ENCODE results near the gene RTN3. TPM values are rescaled to one million over a fixed set of nuclear protein-coding genes. Genes with fewer than 3 reads are reported as not detected.

RTN3 gene
- total and polyA plus RNA-seq, 2 donors (not counting 1 experiment from before 2014, with no cell fraction given) = 10.1 to 24.9 TPM

GRCh38 chr11:63694596-63694995, 13.3 kb downstream of the RTN3 start:
- no peaks in the 10 kb centered on the region for H3K9me3 ChIP-seq (ENCODE audit: control extremely low read depth in 1 of 3, control insufficient read depth in 2 of 3, insufficient read depth in 1 of 3, low read length in 2 of 3)
- H3K9ac ChIP-seq (ENCODE audit: low read length) = no peak overlapping the region
- H3K27me3 ChIP-seq (replicated peaks in 1 of 4; ENCODE audit: control extremely low read depth in 1 of 4, control insufficient read depth in 3 of 4, insufficient read depth in 4 of 4, low read length in 3 of 4) = no peaks in the 10 kb centered on the region
- no peak overlapping the region for H3K4me3 ChIP-seq (ENCODE audit: control extremely low read depth in 1 of 5, extremely low read depth in 1 of 5, insufficient read depth in 1 of 5, low read depth in 2 of 5, low read length in 4 of 5)
- no peaks in the 10 kb centered on the region for H4K20me1 ChIP-seq (ENCODE audit: control insufficient read depth, insufficient read depth, low read length, poor library complexity, severe bottlenecking)
- no peaks in the 10 kb centered on the region for H3K4me1 ChIP-seq (ENCODE audit: control insufficient read depth in 2 of 2, insufficient read depth in 2 of 2, low read length in 2 of 2)
- Mint-ChIP-seq H3K27ac (no peak overlapping the region), H3K9me3 (ENCODE audit: insufficient read depth) (no peaks in the 10 kb centered on the region), H3K4me1 (peaks cover 4% of the 10 kb centered on the region), H3K4me3 (no peak overlapping the region), H3K27me3 (no peaks in the 10 kb centered on the region)
- no peak for ATAC-seq (ENCODE audit: low read depth)
- ChIA-PET CTCF (interaction anchor here (1.2 kb wide), 1 partner anchor 11 kb away, joined by 4 read pairs; no protein-coding TSS in a partner anchor), POLR2A (no interaction called here)
- no peak overlapping the region for H3K27ac ChIP-seq (ENCODE audit: low read length in 2 of 2)
- H3K4me2 ChIP-seq (replicated peaks; ENCODE audit: low read depth, low read length, poor library complexity, severe bottlenecking) = no peak overlapping the region
- 100% methylated on average over 7 of the region's 7 CpGs for WGBS (ENCODE audit: insufficient coverage)
- peaks cover 24% of the 10 kb centered on the region for H3K79me2 ChIP-seq (ENCODE audit: control insufficient read depth, insufficient read depth, low read length)
- peaks cover 0 to 3% of the 10 kb centered on the region in 2 experiments for H3K36me3 ChIP-seq (replicated peaks in 1 of 2; ENCODE audit: control extremely low read depth in 1 of 2, control insufficient read depth in 1 of 2, extremely low read depth in 1 of 2, insufficient read depth in 2 of 2, low read length in 1 of 2)
- no peak for DNase-seq
- TF ChIP-seq EZH2 (IDR thresholded peaks at IDR 0.05; ENCODE audit: borderline replicate concordance, insufficient read depth, low read depth, low read length, poor library complexity, severe bottlenecking) = no peak
- TF ChIP-seq, protein P1, sequence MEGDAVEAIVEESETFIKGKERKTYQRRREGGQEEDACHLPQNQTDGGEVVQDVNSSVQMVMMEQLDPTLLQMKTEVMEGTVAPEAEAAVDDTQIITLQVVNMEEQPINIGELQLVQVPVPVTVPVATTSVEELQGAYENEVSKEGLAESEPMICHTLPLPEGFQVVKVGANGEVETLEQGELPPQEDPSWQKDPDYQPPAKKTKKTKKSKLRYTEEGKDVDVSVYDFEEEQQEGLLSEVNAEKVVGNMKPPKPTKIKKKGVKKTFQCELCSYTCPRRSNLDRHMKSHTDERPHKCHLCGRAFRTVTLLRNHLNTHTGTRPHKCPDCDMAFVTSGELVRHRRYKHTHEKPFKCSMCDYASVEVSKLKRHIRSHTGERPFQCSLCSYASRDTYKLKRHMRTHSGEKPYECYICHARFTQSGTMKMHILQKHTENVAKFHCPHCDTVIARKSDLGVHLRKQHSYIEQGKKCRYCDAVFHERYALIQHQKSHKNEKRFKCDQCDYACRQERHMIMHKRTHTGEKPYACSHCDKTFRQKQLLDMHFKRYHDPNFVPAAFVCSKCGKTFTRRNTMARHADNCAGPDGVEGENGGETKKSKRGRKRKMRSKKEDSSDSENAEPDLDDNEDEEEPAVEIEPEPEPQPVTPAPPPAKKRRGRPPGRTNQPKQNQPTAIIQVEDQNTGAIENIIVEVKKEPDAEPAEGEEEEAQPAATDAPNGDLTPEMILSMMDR (IDR thresholded peaks at IDR 0.05) = no peak
- H2AFZ ChIP-seq (ENCODE audit: insufficient read depth, low read depth, low read length, poor library complexity, severe bottlenecking) = no peak overlapping the region
- intact Hi-C loops (cut with micrococcal nuclease) = no loop called here

DNA sequence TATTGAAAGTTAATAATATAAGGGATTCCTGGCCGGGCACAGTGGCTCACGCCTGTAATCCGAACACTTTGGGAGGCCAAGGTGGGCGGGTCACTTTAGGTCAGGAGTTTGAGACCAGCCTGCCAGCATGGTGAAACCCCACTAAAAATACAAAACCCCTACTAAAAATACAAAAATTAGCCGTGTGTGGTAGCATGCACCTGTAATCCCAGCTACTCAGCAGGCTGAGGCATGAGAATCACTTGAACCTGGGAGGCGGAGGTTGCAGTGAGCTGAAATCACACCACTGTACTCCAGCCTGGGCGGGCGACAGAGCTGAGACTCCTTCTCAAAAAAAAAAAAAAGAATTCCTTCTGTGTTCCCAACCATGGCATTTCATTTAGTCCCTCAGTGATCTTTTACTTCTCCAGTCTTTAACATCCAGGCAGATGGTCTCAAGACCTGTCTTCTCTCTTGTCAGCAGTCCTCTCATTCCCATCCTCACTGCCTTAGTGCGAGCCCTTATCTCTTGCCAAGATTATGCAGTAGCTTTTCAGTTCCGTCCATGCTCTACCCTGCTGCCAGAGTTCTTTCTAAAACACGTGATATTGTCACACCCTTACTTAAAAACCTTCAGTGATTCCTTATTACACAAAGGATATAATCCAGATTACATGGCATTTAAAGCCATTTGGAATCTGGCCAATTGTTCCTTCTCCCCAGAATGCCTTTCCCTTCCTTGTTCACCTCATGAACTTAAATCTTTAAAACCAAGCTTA, 17.9 kb downstream of the RTN3 start:
- TF ChIP-seq, protein P1 (IDR thresholded peaks at IDR 0.05) = no peak
- WGBS (ENCODE audit: insufficient coverage) = 90% methylated on average over 9 of the region's 11 CpGs
- intact Hi-C loops (cut with micrococcal nuclease) = no loop called here
- Histone ChIP-seq H4K20me1 (ENCODE audit: control insufficient read depth, insufficient read depth, low read length, poor library complexity, severe bottlenecking) (no peaks in the 10 kb centered on the region), H3K79me2 (ENCODE audit: control insufficient read depth, insufficient read depth, low read length) (peaks cover 11% of the 10 kb centered on the region), H3K36me3 (replicated peaks in 1 of 2; ENCODE audit: control extremely low read depth in 1 of 2, control insufficient read depth in 1 of 2, extremely low read depth in 1 of 2, insufficient read depth in 2 of 2, low read length in 1 of 2) (peaks cover 0 to 1% of the 10 kb centered on the region in 2 experiments), H3K27me3 (replicated peaks in 1 of 4; ENCODE audit: control extremely low read depth in 1 of 4, control insufficient read depth in 3 of 4, insufficient read depth in 4 of 4, low read length in 3 of 4) (no peaks in the 10 kb centered on the region), H3K4me2 (replicated peaks; ENCODE audit: low read depth, low read length, poor library complexity, severe bottlenecking) (no peak overlapping the region), H3K27ac (ENCODE audit: low read length in 2 of 2) (no peak overlapping the region), H2AFZ (ENCODE audit: insufficient read depth, low read depth, low read length, poor library complexity, severe bottlenecking) (no peak overlapping the region), H3K4me3 (ENCODE audit: control extremely low read depth in 1 of 5, extremely low read depth in 1 of 5, insufficient read depth in 1 of 5, low read depth in 2 of 5, low read length in 4 of 5) (no peak overlapping the region), H3K4me1 (ENCODE audit: control insufficient read depth in 2 of 2, insufficient read depth in 2 of 2, low read length in 2 of 2) (no peaks in the 10 kb centered on the region), H3K9me3 (ENCODE audit: control extremely low read depth in 1 of 3, control insufficient read depth in 2 of 3, insufficient read depth in 1 of 3, low read length in 2 of 3) (no peaks in the 10 kb centered on the region), H3K9ac (ENCODE audit: low read length) (no peak overlapping the region)
- Mint-ChIP-seq H3K4me3 (no peak overlapping the region), H3K27me3 (no peaks in the 10 kb centered on the region), H3K27ac (no peak overlapping the region), H3K4me1 (peaks cover 10% of the 10 kb centered on the region), H3K9me3 (ENCODE audit: insufficient read depth) (no peaks in the 10 kb centered on the region)
- ChIA-PET CTCF (interaction anchor here (0.9 to 1.3 kb wide), 2 partner anchors 25 to 39 kb away, joined by 4 to 6 read pairs; no protein-coding TSS in a partner anchor), POLR2A (no interaction called here)
- no peak for DNase-seq
- no peak for ATAC-seq (ENCODE audit: low read depth)

Measured in B cell (primary cell).